ENCODE results near the gene SLC19A2. TPM values are rescaled to one million over a fixed set of nuclear protein-coding genes. Genes with fewer than 3 reads are reported as not detected.
A peak's percentile ranks its signal among the peaks of the same experiment; 100 is the strongest.

SLC19A2 gene
- total RNA-seq, 1 donor from 2014 or later = 12.2 TPM

- Mint-ChIP-seq H3K27me3 (ENCODE audit: low read depth) (no peaks in the 10 kb centered on the region), H3K27ac (ENCODE audit: unreplicated experiment) (no peak overlapping the region), H3K9me3 (no peaks in the 10 kb centered on the region), H3K36me3 (ENCODE audit: low read depth) (no peaks in the 10 kb centered on the region), H3K4me1 (no peaks in the 10 kb centered on the region), H3K4me3 (no peak overlapping the region)
- no peak for TF ChIP-seq CTCF (conservative IDR thresholded peaks at IDR 0.05)
- no peak for DNase-seq (ENCODE audit: low read depth, low spot score)
These were observed 13.0 kb downstream of the SLC19A2 start for GRCh38 chr1:169472738-169473137.

- TF ChIP-seq CTCF (conservative IDR thresholded peaks at IDR 0.05) = no peak
- DNase-seq (ENCODE audit: low read depth, low spot score) = no peak
- no peaks in the 10 kb centered on the region for H3K9me3 Mint-ChIP-seq
- no peak overlapping the region for H3K4me3 Mint-ChIP-seq
- no peak overlapping the region for H3K27ac Mint-ChIP-seq (ENCODE audit: unreplicated experiment)
- peaks cover 2% of the 10 kb centered on the region for H3K36me3 Mint-ChIP-seq (ENCODE audit: low read depth)
- H3K4me1 Mint-ChIP-seq = no peaks in the 10 kb centered on the region
- H3K27me3 Mint-ChIP-seq (ENCODE audit: low read depth) = no peaks in the 10 kb centered on the region
These were observed 16.8 kb downstream of the SLC19A2 start for GRCh38 chr1:169468982-169469381.

- Mint-ChIP-seq H3K4me3 (no peak overlapping the region), H3K4me1 (no peaks in the 10 kb centered on the region), H3K36me3 (ENCODE audit: low read depth) (peaks cover 4% of the 10 kb centered on the region), H3K27ac (ENCODE audit: unreplicated experiment) (no peak overlapping the region), H3K9me3 (no peaks in the 10 kb centered on the region), H3K27me3 (ENCODE audit: low read depth) (no peaks in the 10 kb centered on the region)
- TF ChIP-seq CTCF (conservative IDR thresholded peaks at IDR 0.05) = peak; percentile 61
- DNase-seq (ENCODE audit: low read depth, low spot score) = no peak
These were observed 19.2 kb downstream of the SLC19A2 start for GRCh38 chr1:169466259-169467230.

- Mint-ChIP-seq H3K4me3 (no peak overlapping the region), H3K27me3 (ENCODE audit: low read depth) (no peaks in the 10 kb centered on the region), H3K4me1 (no peaks in the 10 kb centered on the region), H3K36me3 (ENCODE audit: low read depth) (peaks cover 8% of the 10 kb centered on the region), H3K27ac (ENCODE audit: unreplicated experiment) (no peak overlapping the region), H3K9me3 (no peaks in the 10 kb centered on the region)
- TF ChIP-seq CTCF (conservative IDR thresholded peaks at IDR 0.05) = no peak
- DNase-seq (ENCODE audit: low read depth, low spot score) = no peak
These were observed 20.5 kb downstream of the SLC19A2 start for GRCh38 chr1:169465281-169465680.

GRCh38 chr1:169462385-169462784 lies 23.4 kb downstream of the SLC19A2 start:
- Mint-ChIP-seq H3K27me3 (ENCODE audit: low read depth) (no peaks in the 10 kb centered on the region), H3K27ac (ENCODE audit: unreplicated experiment) (no peak overlapping the region), H3K36me3 (ENCODE audit: low read depth) (peaks cover 8% of the 10 kb centered on the region), H3K9me3 (no peaks in the 10 kb centered on the region), H3K4me1 (no peaks in the 10 kb centered on the region), H3K4me3 (no peak overlapping the region)
- DNase-seq (ENCODE audit: low read depth, low spot score) = no peak
- no peak for TF ChIP-seq CTCF (conservative IDR thresholded peaks at IDR 0.05)

Data from neural crest cell (in vitro differentiated cells).